ENCODE results near the gene CHTOP. TPM values are rescaled to one million over a fixed set of nuclear protein-coding genes. Genes with fewer than 3 reads are reported as not detected.

The CHTOP gene
- total and polyA plus RNA-seq, 2 of the 13 experiments (the other 11 are each of a cell fraction or from before 2014, with no cell fraction given), result 38.0 to 51.9 TPM

DNA sequence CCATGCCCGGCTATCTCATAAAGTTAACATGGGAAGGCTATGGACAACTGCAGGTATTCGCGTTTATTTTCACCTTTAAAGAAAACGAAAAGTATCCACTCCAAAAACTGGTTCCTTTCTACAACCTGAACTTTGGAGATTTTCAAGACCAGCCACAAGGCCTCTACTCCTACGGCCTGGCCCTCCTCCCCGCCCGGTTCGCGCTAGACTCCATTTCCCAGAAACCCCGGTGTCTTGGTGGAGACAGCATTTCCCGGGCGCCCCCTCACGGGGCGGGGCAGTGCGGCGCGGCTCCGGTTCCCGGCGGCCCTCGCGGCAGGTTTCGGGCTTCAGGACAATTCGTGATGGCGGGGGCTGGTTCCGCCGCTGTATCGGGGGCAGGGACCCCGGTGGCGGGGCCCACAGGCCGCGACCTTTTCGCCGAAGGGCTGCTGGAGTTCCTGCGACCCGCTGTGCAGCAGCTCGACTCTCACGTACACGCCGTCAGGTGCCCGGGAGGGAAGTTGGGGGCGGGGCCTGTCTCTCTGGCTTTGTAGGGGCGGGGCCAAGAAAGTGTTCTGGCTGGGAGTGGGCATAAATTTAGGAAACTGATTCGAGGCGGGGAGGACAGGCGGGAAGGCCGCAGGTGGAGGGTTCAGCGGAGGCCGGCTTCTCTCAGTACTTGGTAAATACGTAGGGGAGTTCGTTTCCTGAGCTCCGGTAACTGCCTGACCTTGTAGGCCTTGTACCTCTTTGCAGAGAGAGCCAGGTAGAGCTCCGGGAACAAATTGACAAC is 24.7 kb downstream of the CHTOP start, which contains the start of gene SNAPIN (continued):
- TF ChIP-seq, protein P1, sequence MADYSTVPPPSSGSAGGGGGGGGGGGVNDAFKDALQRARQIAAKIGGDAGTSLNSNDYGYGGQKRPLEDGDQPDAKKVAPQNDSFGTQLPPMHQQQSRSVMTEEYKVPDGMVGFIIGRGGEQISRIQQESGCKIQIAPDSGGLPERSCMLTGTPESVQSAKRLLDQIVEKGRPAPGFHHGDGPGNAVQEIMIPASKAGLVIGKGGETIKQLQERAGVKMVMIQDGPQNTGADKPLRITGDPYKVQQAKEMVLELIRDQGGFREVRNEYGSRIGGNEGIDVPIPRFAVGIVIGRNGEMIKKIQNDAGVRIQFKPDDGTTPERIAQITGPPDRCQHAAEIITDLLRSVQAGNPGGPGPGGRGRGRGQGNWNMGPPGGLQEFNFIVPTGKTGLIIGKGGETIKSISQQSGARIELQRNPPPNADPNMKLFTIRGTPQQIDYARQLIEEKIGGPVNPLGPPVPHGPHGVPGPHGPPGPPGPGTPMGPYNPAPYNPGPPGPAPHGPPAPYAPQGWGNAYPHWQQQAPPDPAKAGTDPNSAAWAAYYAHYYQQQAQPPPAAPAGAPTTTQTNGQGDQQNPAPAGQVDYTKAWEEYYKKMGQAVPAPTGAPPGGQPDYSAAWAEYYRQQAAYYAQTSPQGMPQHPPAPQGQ (CRISPR knock-in tag; IDR thresholded peaks at IDR 0.05; ENCODE audit: borderline replicate concordance), result no peak
- TF ChIP-seq CCAR2 (optimal IDR thresholded peaks at IDR 0.05; ENCODE audit: low read depth, low read length) (no peak), NR1H2 (CRISPR knock-in tag; IDR thresholded peaks at IDR 0.05; ENCODE audit: borderline replicate concordance, low read depth) (no peak), PCBP2 (optimal IDR thresholded peaks at IDR 0.05; ENCODE audit: low read depth, low read length, poor library complexity, severe bottlenecking) (no peak), FOXA3 (CRISPR knock-in tag; IDR thresholded peaks at IDR 0.05) (no peak; the same call in none of the 2 replicates), SMAD3 (CRISPR knock-in tag; IDR thresholded peaks at IDR 0.05) (peak; percentile 47; the same call in 1 of the 2 replicates), ZNF546 (CRISPR knock-in tag; conservative IDR thresholded peaks at IDR 0.05) (peak; percentile 58; the same call in 1 of the 2 replicates), SIX1 (CRISPR knock-in tag; IDR thresholded peaks at IDR 0.05; ENCODE audit: borderline replicate concordance) (no peak), ZNF124 (CRISPR knock-in tag; IDR thresholded peaks at IDR 0.05) (peak; percentile 92; the same call in 1 of the 2 replicates), ZNF761 (CRISPR knock-in tag; conservative IDR thresholded peaks at IDR 0.05) (no peak), ZNF367 (CRISPR knock-in tag; IDR thresholded peaks at IDR 0.05; ENCODE audit: borderline replicate concordance) (no peak)
- TF ChIP-seq, protein P2, sequence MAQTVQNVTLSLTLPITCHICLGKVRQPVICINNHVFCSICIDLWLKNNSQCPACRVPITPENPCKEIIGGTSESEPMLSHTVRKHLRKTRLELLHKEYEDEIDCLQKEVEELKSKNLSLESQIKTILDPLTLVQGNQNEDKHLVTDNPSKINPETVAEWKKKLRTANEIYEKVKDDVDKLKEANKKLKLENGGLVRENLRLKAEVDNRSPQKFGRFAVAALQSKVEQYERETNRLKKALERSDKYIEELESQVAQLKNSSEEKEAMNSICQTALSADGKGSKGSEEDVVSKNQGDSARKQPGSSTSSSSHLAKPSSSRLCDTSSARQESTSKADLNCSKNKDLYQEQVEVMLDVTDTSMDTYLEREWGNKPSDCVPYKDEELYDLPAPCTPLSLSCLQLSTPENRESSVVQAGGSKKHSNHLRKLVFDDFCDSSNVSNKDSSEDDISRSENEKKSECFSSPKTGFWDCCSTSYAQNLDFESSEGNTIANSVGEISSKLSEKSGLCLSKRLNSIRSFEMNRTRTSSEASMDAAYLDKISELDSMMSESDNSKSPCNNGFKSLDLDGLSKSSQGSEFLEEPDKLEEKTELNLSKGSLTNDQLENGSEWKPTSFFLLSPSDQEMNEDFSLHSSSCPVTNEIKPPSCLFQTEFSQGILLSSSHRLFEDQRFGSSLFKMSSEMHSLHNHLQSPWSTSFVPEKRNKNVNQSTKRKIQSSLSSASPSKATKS (CRISPR knock-in tag; IDR thresholded peaks at IDR 0.05), result no peak
- TF ChIP-seq, protein P3, sequence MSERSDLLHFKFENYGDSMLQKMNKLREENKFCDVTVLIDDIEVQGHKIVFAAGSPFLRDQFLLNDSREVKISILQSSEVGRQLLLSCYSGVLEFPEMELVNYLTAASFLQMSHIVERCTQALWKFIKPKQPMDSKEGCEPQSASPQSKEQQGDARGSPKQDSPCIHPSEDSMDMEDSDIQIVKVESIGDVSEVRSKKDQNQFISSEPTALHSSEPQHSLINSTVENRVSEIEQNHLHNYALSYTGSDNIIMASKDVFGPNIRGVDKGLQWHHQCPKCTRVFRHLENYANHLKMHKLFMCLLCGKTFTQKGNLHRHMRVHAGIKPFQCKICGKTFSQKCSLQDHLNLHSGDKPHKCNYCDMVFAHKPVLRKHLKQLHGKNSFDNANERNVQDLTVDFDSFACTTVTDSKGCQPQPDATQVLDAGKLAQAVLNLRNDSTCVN (CRISPR knock-in tag; IDR thresholded peaks at IDR 0.05; ENCODE audit: borderline replicate concordance), result peak; percentile 20; the same call in 1 of the 2 replicates
- TF ChIP-seq, protein P4, sequence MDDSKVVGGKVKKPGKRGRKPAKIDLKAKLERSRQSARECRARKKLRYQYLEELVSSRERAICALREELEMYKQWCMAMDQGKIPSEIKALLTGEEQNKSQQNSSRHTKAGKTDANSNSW (CRISPR knock-in tag; IDR thresholded peaks at IDR 0.05; ENCODE audit: borderline replicate concordance), result peak; percentile 35; the same call in 1 of the 2 replicates
- TF ChIP-seq, protein P5, sequence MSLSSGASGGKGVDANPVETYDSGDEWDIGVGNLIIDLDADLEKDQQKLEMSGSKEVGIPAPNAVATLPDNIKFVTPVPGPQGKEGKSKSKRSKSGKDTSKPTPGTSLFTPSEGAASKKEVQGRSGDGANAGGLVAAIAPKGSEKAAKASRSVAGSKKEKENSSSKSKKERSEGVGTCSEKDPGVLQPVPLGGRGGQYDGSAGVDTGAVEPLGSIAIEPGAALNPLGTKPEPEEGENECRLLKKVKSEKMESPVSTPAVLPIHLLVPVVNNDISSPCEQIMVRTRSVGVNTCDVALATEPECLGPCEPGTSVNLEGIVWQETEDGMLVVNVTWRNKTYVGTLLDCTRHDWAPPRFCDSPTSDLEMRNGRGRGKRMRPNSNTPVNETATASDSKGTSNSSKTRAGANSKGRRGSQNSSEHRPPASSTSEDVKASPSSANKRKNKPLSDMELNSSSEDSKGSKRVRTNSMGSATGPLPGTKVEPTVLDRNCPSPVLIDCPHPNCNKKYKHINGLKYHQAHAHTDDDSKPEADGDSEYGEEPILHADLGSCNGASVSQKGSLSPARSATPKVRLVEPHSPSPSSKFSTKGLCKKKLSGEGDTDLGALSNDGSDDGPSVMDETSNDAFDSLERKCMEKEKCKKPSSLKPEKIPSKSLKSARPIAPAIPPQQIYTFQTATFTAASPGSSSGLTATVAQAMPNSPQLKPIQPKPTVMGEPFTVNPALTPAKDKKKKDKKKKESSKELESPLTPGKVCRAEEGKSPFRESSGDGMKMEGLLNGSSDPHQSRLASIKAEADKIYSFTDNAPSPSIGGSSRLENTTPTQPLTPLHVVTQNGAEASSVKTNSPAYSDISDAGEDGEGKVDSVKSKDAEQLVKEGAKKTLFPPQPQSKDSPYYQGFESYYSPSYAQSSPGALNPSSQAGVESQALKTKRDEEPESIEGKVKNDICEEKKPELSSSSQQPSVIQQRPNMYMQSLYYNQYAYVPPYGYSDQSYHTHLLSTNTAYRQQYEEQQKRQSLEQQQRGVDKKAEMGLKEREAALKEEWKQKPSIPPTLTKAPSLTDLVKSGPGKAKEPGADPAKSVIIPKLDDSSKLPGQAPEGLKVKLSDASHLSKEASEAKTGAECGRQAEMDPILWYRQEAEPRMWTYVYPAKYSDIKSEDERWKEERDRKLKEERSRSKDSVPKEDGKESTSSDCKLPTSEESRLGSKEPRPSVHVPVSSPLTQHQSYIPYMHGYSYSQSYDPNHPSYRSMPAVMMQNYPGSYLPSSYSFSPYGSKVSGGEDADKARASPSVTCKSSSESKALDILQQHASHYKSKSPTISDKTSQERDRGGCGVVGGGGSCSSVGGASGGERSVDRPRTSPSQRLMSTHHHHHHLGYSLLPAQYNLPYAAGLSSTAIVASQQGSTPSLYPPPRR (CRISPR knock-in tag; IDR thresholded peaks at IDR 0.05; ENCODE audit: borderline replicate concordance), result no peak

All from HepG2 (cell line).